Neural progenitor cell (in vitro differentiated cells): ENCODE results near the gene CLRN1.

Experiments
- EZH2 ChIP-seq: fragments of 200-600 bp; sonication (generic); IDR thresholded peaks from 2 replicates; pipeline ENCODE4 v1.6.1; 2017; ENCODE audit warnings: antibody characterized with exemption, mild to moderate bottlenecking, moderate library complexity
- TF ChIP-seq, protein P1 (sequence below): fragments of 200-600 bp; sonication (generic); IDR thresholded peaks from 2 replicates; pipeline ENCODE4 v1.5.1; 2017; ENCODE audit warnings: antibody characterized with exemption, mild to moderate bottlenecking

DNA sequence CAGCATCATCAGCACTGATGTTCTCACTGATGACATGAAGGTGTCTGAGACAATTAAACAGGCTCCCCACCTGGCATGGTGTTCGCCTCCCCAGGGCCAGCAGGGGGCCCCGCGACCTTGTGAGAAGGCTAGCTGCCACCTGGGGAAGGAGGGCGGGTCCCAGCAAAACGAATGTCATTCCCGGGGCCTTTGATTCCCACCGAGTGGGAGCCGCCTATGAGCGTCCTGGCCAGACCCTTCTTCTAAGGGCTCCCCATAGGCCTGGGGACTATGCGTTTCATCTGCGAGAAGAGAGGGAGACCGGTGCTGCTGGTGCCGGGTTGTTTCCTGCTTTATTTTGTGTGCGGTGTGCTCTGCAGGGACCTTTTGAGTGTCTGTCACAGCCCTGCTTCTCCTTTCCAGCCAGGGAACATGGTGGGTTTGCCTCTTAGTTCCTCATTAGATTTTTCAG, 46.8 kb downstream of the CLRN1 start:
- TF ChIP-seq, protein P1, sequence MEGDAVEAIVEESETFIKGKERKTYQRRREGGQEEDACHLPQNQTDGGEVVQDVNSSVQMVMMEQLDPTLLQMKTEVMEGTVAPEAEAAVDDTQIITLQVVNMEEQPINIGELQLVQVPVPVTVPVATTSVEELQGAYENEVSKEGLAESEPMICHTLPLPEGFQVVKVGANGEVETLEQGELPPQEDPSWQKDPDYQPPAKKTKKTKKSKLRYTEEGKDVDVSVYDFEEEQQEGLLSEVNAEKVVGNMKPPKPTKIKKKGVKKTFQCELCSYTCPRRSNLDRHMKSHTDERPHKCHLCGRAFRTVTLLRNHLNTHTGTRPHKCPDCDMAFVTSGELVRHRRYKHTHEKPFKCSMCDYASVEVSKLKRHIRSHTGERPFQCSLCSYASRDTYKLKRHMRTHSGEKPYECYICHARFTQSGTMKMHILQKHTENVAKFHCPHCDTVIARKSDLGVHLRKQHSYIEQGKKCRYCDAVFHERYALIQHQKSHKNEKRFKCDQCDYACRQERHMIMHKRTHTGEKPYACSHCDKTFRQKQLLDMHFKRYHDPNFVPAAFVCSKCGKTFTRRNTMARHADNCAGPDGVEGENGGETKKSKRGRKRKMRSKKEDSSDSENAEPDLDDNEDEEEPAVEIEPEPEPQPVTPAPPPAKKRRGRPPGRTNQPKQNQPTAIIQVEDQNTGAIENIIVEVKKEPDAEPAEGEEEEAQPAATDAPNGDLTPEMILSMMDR = peak; percentile 57
- no peak for TF ChIP-seq EZH2
